HCEC 1CT (cell line): ENCODE measurements around the gene PCDHA1.
"Not testable (repeated sequence)": the region's sequence is repeated elsewhere in the genome, so short reads cannot be mapped to it uniquely, and the experiment has no call there.

Experiments used
- DNase-seq: peaks from one replicate; pipeline ENCODE4 v3.0.0-alpha.2; 2017

PCDHA1 gene

GRCh38 chr5:140855772-140856674, 70.1 kb downstream of the PCDHA1 start, which contains the start of gene PCDHA10:
TSS of gene PCDHA10 (plus strand) at chr5:140855897. CDS start at chr5:140856049, 152 bp downstream.
- no peak for DNase-seq

DNA sequence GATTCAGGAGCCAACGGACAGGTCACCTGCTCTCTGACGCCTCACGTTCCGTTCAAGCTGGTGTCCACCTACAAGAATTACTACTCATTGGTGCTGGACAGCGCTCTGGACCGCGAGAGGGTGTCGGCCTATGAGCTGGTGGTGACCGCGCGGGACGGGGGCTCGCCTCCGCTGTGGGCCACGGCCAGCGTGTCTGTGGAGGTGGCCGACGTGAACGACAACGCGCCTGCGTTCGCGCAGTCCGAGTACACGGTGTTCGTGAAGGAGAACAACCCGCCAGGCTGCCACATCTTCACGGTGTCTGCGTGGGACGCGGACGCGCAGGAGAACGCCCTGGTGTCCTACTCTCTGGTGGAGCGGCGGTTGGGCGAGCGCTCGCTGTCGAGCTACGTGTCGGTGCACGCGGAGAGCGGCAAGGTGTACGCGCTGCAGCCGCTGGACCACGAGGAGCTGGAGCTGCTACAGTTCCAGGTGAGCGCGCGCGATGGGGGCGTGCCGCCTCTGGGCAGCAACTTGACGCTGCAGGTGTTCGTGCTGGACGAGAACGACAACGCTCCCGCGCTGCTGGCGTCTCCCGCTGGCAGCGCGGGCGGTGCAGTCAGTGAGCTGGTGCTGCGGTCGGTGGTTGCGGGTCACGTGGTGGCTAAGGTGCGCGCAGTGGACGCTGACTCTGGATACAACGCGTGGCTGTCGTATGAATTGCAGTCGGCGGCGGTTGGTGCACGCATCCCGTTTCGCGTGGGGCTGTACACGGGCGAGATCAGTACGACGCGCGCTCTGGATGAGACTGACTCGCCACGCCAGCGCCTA, 71.4 kb downstream of the PCDHA1 start:
- DNase-seq = no peak

GRCh38 chr5:140857987-140858240, 72.0 kb downstream of the PCDHA1 start:
- no peak for DNase-seq

- no peak for DNase-seq
Observed at GRCh38 chr5:140862441-140863295, 76.7 kb downstream of the PCDHA1 start.

DNA sequence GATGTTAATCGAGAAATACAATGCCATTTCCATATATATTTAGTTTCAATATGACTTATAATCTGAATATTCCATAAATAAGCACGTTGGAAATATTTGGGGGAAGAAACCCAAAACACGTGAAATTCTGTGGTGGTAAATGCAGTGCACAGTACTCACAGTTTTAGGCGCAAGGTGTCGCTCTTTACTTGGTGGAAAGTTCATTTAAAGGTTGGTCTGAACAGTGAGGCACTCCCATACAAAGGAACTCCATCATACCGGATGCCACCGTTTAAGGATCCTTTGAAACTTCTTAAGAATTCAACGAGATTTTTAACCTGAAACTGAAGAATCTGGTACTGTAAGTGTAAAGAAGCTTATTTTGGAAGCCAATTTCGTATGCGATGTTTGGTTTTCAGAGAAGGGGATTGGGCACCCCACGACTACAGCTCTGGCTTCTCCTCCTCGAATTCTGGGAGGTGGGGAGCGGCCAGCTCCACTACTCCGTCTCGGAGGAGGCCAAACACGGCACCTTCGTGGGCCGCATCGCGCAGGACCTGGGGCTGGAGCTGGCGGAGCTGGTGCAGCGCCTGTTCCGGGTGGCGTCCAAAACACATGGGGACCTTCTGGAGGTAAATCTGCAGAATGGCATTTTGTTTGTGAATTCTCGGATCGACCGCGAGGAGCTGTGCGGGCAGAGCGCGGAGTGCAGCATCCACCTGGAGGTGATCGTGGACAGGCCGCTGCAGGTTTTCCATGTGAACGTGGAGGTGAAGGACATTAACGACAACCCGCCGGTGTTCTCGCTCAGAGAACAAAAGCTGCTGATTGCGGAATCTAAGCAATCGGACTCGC, 83.0 kb downstream of the PCDHA1 start, which contains the start of gene PCDHA11:
PCDHA11 (plus strand) TSS at position 237 of the 834 bp plus-strand sequence; CDS start at position 384, 147 bp downstream.
- DNase-seq = no peak

- DNase-seq = no peak
Observed at GRCh38 chr5:140869555-140869886, 83.6 kb downstream of the PCDHA1 start.

DNA sequence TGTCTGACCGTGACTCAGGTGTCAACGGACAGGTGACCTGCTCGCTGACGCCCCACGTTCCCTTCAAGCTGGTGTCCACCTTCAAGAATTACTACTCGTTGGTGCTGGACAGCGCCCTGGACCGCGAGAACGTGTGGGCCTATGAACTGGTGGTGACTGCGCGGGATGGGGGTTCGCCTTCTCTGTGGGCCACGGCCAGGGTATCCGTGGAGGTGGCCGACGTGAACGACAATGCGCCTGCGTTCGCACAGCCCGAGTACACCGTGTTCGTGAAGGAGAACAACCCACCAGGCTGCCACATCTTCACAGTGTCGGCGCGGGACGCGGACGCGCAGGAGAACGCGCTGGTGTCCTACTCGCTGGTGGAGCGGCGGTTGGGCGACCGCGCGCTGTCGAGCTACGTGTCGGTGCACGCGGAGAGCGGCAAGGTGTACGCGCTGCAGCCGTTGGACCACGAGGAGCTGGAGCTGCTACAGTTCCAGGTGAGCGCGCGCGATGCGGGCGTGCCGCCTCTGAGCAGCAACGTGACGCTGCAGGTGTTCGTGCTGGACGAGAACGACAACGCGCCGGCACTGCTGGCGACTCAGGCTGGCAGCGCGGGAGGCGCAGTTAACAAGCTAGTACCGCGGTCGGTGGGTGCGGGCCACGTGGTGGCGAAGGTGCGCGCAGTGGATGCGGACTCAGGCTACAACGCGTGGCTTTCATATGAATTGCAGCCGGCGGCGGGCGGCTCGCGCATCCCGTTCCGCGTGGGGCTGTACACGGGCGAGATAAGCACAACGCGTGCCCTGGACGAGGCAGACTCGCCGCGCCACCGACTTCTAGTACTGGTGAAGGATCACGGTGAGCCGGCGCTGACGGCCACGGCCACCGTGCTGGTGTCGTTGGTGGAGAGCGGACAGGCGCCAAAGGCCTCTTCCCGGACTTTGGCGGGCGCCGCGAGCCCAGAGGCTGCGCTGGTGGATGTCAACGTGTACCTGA, 84.6 kb downstream of the PCDHA1 start:
- DNase-seq = no peak

DNA sequence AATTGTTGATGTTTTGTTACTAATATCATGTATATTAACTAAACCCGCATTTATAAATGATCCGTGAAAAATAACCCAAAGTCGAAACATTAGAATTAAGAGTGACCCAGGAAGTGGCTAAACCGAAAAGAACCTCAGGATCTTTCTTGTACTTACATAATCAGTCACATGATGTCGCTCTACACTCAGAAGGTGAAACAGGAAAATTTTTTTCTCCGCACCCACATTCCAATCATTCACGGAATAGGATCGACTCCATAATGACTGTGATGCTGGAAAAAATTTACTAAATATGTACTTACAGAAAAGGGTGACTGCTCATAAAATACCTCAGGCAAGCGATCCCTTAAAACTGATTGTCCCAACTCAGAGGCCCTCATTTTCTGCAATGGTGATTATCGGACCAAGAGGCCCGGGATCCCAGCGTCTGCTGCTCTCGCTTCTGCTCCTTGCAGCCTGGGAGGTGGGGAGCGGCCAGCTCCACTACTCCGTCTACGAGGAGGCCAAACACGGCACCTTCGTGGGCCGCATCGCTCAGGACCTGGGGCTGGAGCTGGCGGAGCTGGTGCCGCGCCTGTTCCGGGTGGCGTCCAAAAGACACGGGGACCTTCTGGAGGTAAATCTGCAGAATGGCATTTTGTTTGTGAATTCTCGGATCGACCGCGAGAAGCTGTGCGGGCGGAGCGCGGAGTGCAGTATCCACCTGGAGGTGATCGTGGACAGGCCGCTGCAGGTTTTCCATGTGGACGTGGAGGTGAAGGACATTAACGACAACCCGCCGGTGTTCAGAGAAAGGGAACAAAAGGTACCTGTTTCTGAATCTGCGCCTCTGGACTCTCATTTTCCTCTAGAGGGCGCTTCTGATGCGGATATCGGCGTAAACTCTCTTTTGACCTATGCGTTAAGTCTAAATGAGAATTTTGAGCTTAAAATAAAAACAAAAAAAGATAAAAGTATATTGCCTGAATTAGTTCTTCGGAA, 89.4 kb downstream of the PCDHA1 start, which contains the start of gene PCDHA12:
PCDHA12 (plus strand) TSS at position 224 of the 981 bp plus-strand sequence; CDS start at position 389, 165 bp downstream.
- DNase-seq = no peak

- DNase-seq = not testable (repeated sequence)
Observed at GRCh38 chr5:140876541-140877261, 90.8 kb downstream of the PCDHA1 start.

GRCh38 chr5:140877262-140877581, 91.3 kb downstream of the PCDHA1 start:
- no peak for DNase-seq

DNA sequence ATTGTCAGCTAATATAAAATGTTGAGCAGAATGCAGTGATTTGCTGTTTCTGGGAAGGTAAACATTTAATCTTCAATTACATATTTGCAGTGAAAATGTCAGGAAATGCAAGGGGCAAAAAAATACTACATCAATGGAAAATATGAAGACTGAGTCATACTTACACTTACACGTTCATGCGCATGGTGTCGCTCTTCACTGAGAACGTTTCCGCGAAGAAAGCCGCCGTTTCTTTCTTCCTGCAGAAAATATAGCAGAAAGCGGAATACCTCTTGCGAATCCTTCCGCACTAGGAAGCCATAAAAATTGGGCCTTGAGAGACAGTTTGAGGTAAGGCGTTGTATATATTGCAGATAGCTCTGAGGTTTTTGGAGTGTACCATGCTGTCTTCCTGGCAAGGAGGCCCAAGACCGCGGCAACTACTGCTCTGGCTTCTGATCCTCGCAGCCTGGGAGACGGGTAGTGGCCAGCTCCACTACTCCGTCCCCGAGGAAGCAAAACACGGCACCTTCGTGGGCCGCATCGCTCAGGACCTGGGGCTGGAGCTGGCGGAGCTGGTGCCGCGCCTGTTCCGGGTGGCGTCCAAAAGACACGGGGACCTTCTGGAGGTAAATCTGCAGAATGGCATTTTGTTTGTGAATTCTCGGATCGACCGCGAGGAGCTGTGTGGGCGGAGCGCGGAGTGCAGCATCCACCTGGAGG, 96.1 kb downstream of the PCDHA1 start, which contains the start of gene PCDHA13:
PCDHA13 (plus strand) TSS at position 236 of the 702 bp plus-strand sequence; CDS start at position 381, 145 bp downstream.
- no peak for DNase-seq

GRCh38 chr5:140882591-140882899, 96.6 kb downstream of the PCDHA1 start:
- no peak for DNase-seq

DNA sequence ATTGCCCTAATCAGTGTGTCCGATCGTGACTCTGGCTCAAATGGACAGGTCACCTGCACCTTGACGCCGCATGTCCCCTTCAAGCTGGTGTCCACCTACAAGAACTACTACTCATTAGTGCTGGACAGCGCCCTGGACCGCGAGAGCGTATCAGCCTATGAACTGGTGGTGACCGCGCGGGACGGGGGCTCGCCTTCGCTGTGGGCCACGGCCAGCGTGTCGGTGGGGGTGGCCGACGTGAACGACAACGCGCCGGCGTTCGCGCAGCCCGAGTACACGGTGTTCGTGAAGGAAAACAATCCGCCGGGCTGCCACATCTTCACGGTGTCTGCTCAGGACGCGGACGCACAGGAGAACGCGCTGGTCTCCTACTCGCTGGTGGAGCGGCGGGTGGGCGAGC, 97.4 kb downstream of the PCDHA1 start:
- no peak for DNase-seq

DNA sequence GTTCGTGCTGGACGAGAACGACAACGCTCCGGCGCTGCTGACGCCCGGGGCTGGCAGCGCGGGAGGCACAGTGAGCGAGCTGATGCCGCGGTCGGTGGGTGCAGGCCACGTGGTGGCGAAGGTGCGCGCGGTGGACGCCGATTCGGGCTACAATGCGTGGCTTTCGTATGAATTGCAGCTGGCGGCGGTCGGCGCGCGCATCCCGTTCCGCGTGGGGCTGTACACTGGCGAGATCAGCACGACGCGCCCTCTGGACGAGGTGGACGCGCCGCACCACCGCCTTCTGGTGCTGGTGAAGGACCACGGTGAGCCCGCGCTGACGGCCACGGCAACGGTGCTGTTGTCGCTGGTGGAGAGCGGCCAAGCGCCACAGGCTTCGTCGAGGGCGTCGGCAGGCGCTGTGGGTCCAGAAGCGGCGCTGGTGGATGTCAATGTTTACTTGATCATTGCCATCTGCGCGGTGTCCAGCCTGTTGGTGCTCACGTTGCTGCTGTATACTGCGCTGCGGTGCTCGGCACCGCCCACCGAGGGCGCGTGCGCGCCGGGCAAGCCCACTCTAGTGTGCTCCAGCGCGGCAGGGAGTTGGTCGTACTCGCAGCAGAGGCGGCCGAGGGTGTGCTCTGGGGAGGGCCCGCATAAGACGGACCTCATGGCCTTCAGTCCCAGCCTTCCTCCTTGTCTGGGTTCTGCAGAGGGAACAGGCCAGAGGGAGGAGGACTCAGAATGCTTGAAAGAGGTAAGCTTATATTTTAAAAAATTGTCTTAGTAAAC, 98.2 kb downstream of the PCDHA1 start:
- no peak for DNase-seq

DNA sequence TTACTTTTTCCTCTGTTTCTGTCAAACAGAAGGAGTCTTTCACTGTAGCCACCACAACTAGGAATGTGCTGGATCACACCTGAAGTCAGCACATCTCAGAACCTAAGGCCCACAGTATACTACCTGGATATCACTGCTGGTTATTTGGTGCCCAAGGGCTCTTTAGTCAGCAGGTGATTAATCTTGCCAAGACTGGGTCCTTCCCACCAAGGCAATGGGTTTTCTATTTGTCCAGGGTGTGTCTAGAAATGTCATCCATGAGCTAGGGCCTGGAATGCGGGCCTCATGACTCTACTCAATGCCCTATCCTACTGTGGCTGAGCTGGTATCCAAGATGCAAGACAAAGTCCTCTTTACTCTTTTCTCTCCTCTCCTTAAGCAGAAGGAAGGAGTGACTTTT, 130.4 kb downstream of the PCDHA1 start:
- DNase-seq = no peak

GRCh38 chr5:140923601-140924000, 137.7 kb downstream of the PCDHA1 start:
- DNase-seq = no peak

DNA sequence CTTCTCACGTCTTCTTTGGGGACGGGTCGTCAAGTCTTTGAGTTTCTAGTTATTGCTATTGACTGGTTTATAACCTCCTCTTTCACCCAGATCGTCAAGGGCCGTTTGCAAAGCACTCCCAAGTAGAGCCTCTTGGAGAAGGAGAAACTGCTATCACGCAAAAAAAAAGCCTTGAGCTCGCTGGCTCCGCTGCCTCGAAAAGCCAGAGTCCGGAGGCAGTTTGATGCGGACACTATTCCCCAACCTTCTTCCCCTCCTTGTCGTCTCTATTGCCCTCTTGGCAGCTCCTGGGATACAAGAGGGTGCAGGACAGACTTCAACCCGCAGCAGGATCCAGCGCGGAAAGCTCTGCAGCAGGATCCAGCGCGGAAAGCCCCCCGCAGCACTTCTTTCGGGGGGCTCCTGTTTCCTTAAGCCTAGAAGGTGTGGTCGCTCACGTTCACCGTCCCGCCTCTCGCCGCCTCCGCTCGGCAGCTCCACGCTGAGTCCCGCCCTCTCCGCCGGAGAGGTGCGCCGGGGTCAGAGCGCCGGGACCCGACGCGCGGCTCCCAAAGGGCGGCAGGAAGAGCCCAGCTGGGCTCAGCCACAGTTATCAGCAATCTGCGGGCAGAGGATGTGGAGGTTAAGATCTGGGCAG, 140.0 kb downstream of the PCDHA1 start, which contains the start of gene PCDHAC1:
PCDHAC1 (plus strand) TSS at position 494 of the 637 bp plus-strand sequence. CDS start 594 bp downstream, outside the sequence.
- no peak for DNase-seq
